MCF 10A (cell line): ENCODE measurements around the gene UACA. TPM values are rescaled to one million over a fixed set of nuclear protein-coding genes. Genes with fewer than 3 reads are reported as not detected.
"Not testable (repeated sequence)": the region's sequence is repeated elsewhere in the genome, so short reads cannot be mapped to it uniquely, and the experiment has no call there.

Experiments used
- BruUV-seq: library from RNA; stranded (reverse); fragments of 400-500 nt; replicated peaks from 2 replicates; lab custom pipeline; 2021; lab: Mats Ljungman, UMichigan
- CTCF ChIA-PET: fragments of 300-600 bp; sonication (Branson Sonifier 250); formaldehyde crosslinking; extraction: SDS; loops from one replicate; lab custom pipeline; 2021; ENCODE audit warnings: antibody characterized with exemption, inconsistent platforms; lab: Yijun Ruan, JAX
- POLR2A ChIA-PET: fragments of 300-600, 350-650 bp; sonication (Branson Sonifier 250); formaldehyde crosslinking; extraction: SDS; loops from one replicate; lab custom pipeline; 2020; ENCODE audit warnings: antibody characterized with exemption, inconsistent platforms; lab: Yijun Ruan, JAX
- DNase-seq: peaks from one replicate; pipeline ENCODE4 v3.0.0-alpha.2; 2018; ENCODE audit not compliant: unreplicated experiment
- H3K27ac Mint-ChIP-seq: one replicate; pipeline ENCODE4 v1.8.0; 2022; ENCODE audit warnings: mild to moderate bottlenecking, low read depth, mixed read lengths; ENCODE audit not compliant: unreplicated experiment
- H3K27me3 Mint-ChIP-seq: one replicate; pipeline ENCODE4 v1.8.0; 2022; ENCODE audit warnings: mixed read lengths; ENCODE audit not compliant: insufficient read depth, unreplicated experiment
- H3K36me3 Mint-ChIP-seq: one replicate; pipeline ENCODE4 v1.8.0; 2022; ENCODE audit warnings: mild to moderate bottlenecking, moderate library complexity, mixed read lengths; ENCODE audit not compliant: insufficient read depth, unreplicated experiment
- H3K4me1 Mint-ChIP-seq: one replicate; pipeline ENCODE4 v1.8.0; 2022; ENCODE audit warnings: mixed read lengths; ENCODE audit not compliant: insufficient read depth, unreplicated experiment
- H3K4me3 Mint-ChIP-seq: one replicate; pipeline ENCODE4 v1.8.0; 2022; ENCODE audit warnings: mild to moderate bottlenecking, moderate library complexity, mixed read lengths; ENCODE audit not compliant: unreplicated experiment
- H3K9me3 Mint-ChIP-seq: one replicate; pipeline ENCODE4 v1.8.0; 2022; ENCODE audit warnings: mixed read lengths; ENCODE audit not compliant: unreplicated experiment
- intact Hi-C: fragments of 100-400 bp; cut with micrococcal nuclease; formaldehyde crosslinking; loops from 2 replicates; pipeline ENCODE4 v1.14.1; 2022
- total RNA-seq: library from RNA; stranded (reverse); gene quantifications from 2 replicates; pipeline ENCODE4 v1.2.3, GENCODE V29; 2022
- TF ChIP-seq, protein P1 (sequence below): fragments of 200-600 bp; IDR thresholded peaks from one replicate; pipeline ENCODE4 v1.8.0; 2022; ENCODE audit warnings: antibody characterized with exemption, mild to moderate bottlenecking; ENCODE audit not compliant: unreplicated experiment

UACA gene
- total RNA-seq, 1 experiment from 2014 or later = 37.0 TPM

DNA sequence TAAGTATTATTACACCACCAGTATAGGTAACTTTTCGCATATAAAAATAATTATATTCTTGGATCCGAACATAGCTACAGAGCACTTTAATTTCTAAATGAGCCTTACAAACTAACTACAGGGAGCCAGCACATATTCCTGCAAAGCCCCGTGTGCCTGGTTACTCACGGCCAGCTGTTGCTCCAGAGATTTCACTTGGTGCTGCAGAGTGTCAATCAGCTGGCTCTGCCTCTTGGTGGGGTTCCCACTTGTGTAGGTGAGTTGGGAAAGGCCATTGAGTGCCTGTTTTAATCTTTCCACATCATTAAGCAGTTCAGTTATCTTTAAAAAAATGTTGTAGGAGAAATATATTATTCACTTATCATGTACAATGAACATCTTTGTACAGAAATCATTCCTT lies 98.9 kb downstream of the UACA start:
- no peaks in the 10 kb centered on the region for H3K9me3 Mint-ChIP-seq
- DNase-seq = no peak
- POLR2A ChIA-PET = interaction anchor here (0.9 kb wide), 1 partner anchor 61 kb away, joined by 3 read pairs; no protein-coding TSS in a partner anchor
- CTCF ChIA-PET = interaction anchor here (0.6 to 1.1 kb wide), 5 partner anchors 58 to 826 kb away, joined by 3 to 8 read pairs (median 3); no protein-coding TSS in a partner anchor
- H3K36me3 Mint-ChIP-seq = peaks cover 11% of the 10 kb centered on the region
- no peaks in the 10 kb centered on the region for H3K27me3 Mint-ChIP-seq
- intact Hi-C loops = no loop called here
- H3K4me3 Mint-ChIP-seq = no peak overlapping the region
- H3K27ac Mint-ChIP-seq = no peak overlapping the region
- H3K4me1 Mint-ChIP-seq = no peaks in the 10 kb centered on the region
- BruUV-seq = no TSS peak
- TF ChIP-seq, protein P1, sequence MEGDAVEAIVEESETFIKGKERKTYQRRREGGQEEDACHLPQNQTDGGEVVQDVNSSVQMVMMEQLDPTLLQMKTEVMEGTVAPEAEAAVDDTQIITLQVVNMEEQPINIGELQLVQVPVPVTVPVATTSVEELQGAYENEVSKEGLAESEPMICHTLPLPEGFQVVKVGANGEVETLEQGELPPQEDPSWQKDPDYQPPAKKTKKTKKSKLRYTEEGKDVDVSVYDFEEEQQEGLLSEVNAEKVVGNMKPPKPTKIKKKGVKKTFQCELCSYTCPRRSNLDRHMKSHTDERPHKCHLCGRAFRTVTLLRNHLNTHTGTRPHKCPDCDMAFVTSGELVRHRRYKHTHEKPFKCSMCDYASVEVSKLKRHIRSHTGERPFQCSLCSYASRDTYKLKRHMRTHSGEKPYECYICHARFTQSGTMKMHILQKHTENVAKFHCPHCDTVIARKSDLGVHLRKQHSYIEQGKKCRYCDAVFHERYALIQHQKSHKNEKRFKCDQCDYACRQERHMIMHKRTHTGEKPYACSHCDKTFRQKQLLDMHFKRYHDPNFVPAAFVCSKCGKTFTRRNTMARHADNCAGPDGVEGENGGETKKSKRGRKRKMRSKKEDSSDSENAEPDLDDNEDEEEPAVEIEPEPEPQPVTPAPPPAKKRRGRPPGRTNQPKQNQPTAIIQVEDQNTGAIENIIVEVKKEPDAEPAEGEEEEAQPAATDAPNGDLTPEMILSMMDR = no peak

DNA sequence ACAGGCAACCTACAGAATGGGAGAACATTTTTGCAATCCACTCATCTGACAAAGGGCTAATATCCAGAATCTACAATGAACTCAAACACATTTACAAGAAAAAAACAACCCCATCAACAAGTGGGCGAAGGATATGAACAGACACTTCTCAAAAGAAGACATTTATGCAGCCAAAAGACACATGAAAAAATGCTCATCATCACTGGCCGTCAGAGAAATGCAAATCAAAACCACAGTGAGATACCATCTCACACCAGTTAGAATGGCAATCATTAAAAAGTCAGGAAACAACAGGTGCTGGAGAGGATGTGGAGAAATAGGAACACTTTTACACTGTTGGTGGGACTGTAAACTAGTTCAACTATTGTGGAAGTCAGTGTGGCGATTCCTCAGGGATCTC lies 100.3 kb downstream of the UACA start:
- H3K4me3 Mint-ChIP-seq, H3K27me3 Mint-ChIP-seq, H3K4me1 Mint-ChIP-seq, DNase-seq, CTCF ChIA-PET, POLR2A ChIA-PET, H3K9me3 Mint-ChIP-seq, H3K27ac Mint-ChIP-seq, BruUV-seq, intact Hi-C loops: not testable (repeated sequence)
- H3K36me3 Mint-ChIP-seq = peaks cover 19% of the 10 kb centered on the region

DNA sequence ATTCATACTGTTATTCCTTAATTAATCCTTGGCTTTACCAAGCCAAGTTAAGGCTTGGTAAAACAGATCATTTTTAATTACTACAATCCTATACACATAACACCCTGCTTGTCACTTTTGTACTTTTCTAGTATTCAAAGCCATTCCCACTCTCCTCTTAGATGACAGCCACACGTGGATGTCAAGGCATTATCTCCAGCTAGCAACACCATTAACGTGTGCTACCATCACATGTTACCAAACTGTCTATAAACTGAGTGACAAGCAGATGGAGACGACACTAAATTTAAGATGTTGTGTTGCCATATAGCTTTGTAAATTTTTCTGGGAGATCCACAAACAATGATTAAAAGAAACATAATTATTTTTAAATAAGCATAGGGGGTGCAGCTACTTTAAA lies 103.7 kb downstream of the UACA start:
- intact Hi-C loops = no loop called here
- ChIA-PET CTCF (interaction anchor here (0.6 kb wide), 3 partner anchors 8 to 283 kb away, joined by 3 to 4 read pairs (median 3); no protein-coding TSS in a partner anchor), POLR2A (interaction anchor here (0.6 kb wide), 1 partner anchor 173 kb away, joined by 3 read pairs; no protein-coding TSS in a partner anchor)
- TF ChIP-seq, protein P1 = no peak
- H3K4me1 Mint-ChIP-seq = no peaks in the 10 kb centered on the region
- no peaks in the 10 kb centered on the region for H3K27me3 Mint-ChIP-seq
- BruUV-seq = no TSS peak
- H3K27ac Mint-ChIP-seq = no peak overlapping the region
- no peak for DNase-seq
- H3K36me3 Mint-ChIP-seq = peaks cover 34% of the 10 kb centered on the region
- no peaks in the 10 kb centered on the region for H3K9me3 Mint-ChIP-seq
- H3K4me3 Mint-ChIP-seq = no peak overlapping the region

DNA sequence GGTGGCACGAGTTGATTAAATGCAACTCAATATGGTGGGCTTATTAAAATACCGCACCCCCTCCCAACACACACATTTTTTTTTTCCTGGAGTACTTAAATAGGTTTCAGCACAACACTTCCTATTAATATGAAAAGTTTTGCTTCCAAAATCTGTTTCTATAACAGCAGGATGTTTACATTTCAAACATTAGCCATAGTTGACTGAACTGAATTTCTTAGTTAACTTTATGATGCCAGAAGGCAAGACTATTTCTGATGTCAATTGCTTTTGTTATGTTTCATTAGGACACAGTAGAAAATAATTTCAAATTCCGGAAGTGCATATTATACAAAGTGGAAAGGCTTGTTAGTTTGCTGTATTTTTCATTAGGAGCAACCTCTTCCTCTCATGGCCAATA lies 104.7 kb downstream of the UACA start:
- H3K4me1 Mint-ChIP-seq = no peaks in the 10 kb centered on the region
- TF ChIP-seq, protein P1 = no peak

More for the DNA sequence above, 104.7 kb downstream of the UACA start:
- POLR2A ChIA-PET = no interaction called here
- Mint-ChIP-seq H3K4me3 (no peak overlapping the region), H3K9me3 (no peaks in the 10 kb centered on the region), H3K27me3 (no peaks in the 10 kb centered on the region), H3K27ac (no peak overlapping the region), H3K36me3 (peaks cover 35% of the 10 kb centered on the region)
- no TSS peak for BruUV-seq
- intact Hi-C loops = no loop called here
- CTCF ChIA-PET = no interaction called here
- no peak for DNase-seq
